NCI-H1436 (cell line): ENCODE measurements around the gene LDHA.
"Not testable (repeated sequence)": the region's sequence is repeated elsewhere in the genome, so short reads cannot be mapped to it uniquely, and the experiment has no call there.

Experiments
- DNase-seq: peaks from one replicate; lab custom pipeline; 2025; lab: John Stamatoyannopoulos, UW

LDHA gene

GRCh38 chr11:18394928-18395734, 768 bp downstream of the LDHA start:
- no peak for DNase-seq

- DNase-seq, result peak; percentile 98
Observed at GRCh38 chr11:18395735-18396504, 1.6 kb downstream of the LDHA start.

GRCh38 chr11:18397921-18398320, 3.6 kb downstream of the LDHA start:
- DNase-seq, result no peak

GRCh38 chr11:18401077-18401476, 6.7 kb downstream of the LDHA start:
- not testable (repeated sequence) for DNase-seq

GRCh38 chr11:18404062-18404461, 9.7 kb downstream of the LDHA start:
- DNase-seq, result no peak

GRCh38 chr11:18407400-18407799, 13.0 kb downstream of the LDHA start:
- DNase-seq, result not testable (repeated sequence)

GRCh38 chr11:18408558-18409291, 14.4 kb downstream of the LDHA start:
- no peak for DNase-seq

GRCh38 chr11:18416459-18416858, 22.1 kb downstream of the LDHA start:
- DNase-seq, result no peak

GRCh38 chr11:18419040-18419439, 24.7 kb downstream of the LDHA start:
- no peak for DNase-seq

GRCh38 chr11:18420067-18420466, 25.7 kb downstream of the LDHA start:
- DNase-seq, result no peak

GRCh38 chr11:18427240-18427639, 32.9 kb downstream of the LDHA start:
- no peak for DNase-seq

GRCh38 chr11:18429332-18429731, 35.0 kb downstream of the LDHA start:
- DNase-seq, result no peak

GRCh38 chr11:18438691-18439090, 44.3 kb downstream of the LDHA start:
- DNase-seq, result no peak

- no peak for DNase-seq
Observed at GRCh38 chr11:18449251-18449650, 54.9 kb downstream of the LDHA start.

- no peak for DNase-seq
Observed at GRCh38 chr11:18452927-18453326, 58.6 kb downstream of the LDHA start.

- DNase-seq, result no peak
Observed at GRCh38 chr11:18455686-18456372, 61.5 kb downstream of the LDHA start, which contains the start of gene LDHAL6A. TSS of gene LDHAL6A (plus strand) at chr11:18455856. CDS start at chr11:18456681, 825 bp downstream.

- DNase-seq, result no peak
Observed at GRCh38 chr11:18457450-18457849, 63.1 kb downstream of the LDHA start.
